Central memory CD8-positive, alpha-beta T cell (primary cell): ENCODE measurements around the gene AIF1L.
"Not testable (repeated sequence)": the region's sequence is repeated elsewhere in the genome, so short reads cannot be mapped to it uniquely, and the experiment has no call there.

Source experiments
- ATAC-seq: fragments of 150-1000 bp; cut with Tn5 transposase; replicated peaks from 2 replicates; pipeline ENCODE4 v1.10.0; 2022; ENCODE audit warnings: mild to moderate bottlenecking, moderate FRiP score, moderate number of reproducible peaks; ENCODE audit not compliant: poor library complexity, severe bottlenecking; ENCODE audit errors: extremely low read depth
- DNase-seq, 2 donors: peaks; one replicate each; pipeline ENCODE4 v3.0.0; 2021; ENCODE audit warnings: low spot score in 2 of 2
- H3K27ac Mint-ChIP-seq: one replicate; pipeline ENCODE4 v1.8.0; 2022; ENCODE audit warnings: low read depth, mild to moderate bottlenecking, moderate library complexity, mixed read lengths
- H3K27me3 Mint-ChIP-seq: one replicate; pipeline ENCODE4 v1.8.0; 2022; ENCODE audit warnings: mixed read lengths
- H3K36me3 Mint-ChIP-seq: one replicate; pipeline ENCODE4 v1.8.0; 2022; ENCODE audit warnings: mild to moderate bottlenecking, moderate library complexity, mixed read lengths; ENCODE audit not compliant: insufficient read depth
- H3K4me1 Mint-ChIP-seq: one replicate; pipeline ENCODE4 v1.8.0; 2022; ENCODE audit warnings: mixed read lengths
- H3K4me3 Mint-ChIP-seq: one replicate; pipeline ENCODE4 v1.8.0; 2022; ENCODE audit warnings: mild to moderate bottlenecking, moderate library complexity, mixed read lengths
- H3K9me3 Mint-ChIP-seq: one replicate; pipeline ENCODE4 v1.8.0; 2022; ENCODE audit warnings: mixed read lengths

The AIF1L gene

DNA sequence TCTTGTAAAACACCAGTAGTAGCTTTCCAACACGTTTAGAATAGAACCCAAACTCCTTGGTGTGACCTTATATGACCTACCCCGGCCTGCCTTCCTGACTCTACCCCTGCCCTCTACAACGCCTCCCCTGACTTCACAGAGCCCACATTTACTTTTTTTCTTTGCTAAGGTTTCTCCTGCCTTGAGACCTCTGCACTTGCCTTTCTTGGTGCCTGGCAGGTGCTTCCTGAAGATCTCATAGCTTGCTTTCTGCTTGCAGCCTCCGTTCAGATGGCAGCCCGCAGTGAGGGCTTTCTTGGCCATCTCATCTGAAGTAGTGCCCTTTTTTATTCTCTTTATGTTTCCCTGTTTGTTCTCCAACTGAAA, 53.3 kb downstream of the AIF1L start:
- Mint-ChIP-seq H3K9me3 (no peaks in the 10 kb centered on the region), H3K27ac (peak overlapping the region; percentile 30), H3K4me1 (peaks cover 14% of the 10 kb centered on the region), H3K4me3 (no peak overlapping the region), H3K36me3 (peaks cover 83% of the 10 kb centered on the region), H3K27me3 (no peaks in the 10 kb centered on the region)
- ATAC-seq = no peak
- DNase-seq = no peak

DNA sequence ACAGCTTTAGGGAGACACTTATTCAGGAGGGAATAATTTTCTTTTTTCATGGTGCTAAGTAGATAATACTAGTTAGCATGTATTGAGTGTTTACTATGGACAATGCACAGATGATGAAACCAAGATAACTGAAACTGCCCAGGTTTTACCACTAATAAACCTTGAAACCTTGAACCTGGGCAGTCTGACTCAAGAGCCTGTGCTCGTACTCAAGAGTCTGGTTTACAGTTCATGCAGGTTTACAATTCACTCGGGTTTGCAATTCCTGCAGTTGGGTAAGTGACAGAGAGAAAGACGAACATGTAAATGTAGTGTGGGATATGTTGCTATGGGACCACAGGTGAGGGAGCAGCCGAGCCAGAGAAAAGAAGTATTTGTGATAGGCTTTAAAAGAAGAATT, 57.3 kb downstream of the AIF1L start:
- ATAC-seq = no peak
- H3K36me3 Mint-ChIP-seq = peaks cover 80% of the 10 kb centered on the region
- H3K27me3 Mint-ChIP-seq = no peaks in the 10 kb centered on the region
- DNase-seq = no peak
- H3K4me3 Mint-ChIP-seq = no peak overlapping the region
- no peaks in the 10 kb centered on the region for H3K9me3 Mint-ChIP-seq
- H3K27ac Mint-ChIP-seq = no peak overlapping the region
- peaks cover 25% of the 10 kb centered on the region for H3K4me1 Mint-ChIP-seq

DNA sequence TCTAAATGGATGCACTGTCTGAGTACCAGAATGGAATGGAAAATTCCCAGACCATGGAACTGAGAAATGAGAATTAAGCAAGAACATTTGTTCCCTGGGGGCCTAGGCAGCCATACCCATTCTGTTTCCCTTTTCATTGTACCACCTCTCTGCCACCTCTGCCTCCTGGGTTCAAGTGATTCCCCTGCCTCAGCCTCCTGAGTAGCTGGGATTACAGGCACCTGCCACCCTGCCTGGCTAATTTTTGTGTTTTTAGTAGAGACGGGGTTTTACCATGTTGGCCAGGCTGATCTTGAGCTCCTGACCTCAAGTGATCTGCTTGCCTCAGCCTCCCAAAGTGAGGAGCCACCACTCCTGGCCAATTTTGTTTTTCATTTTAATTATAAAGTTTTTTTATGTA, 62.3 kb downstream of the AIF1L start:
- Mint-ChIP-seq H3K36me3 (peaks cover 63% of the 10 kb centered on the region), H3K4me1 (peaks cover 16% of the 10 kb centered on the region)
- H3K27me3 Mint-ChIP-seq, H3K4me3 Mint-ChIP-seq, H3K9me3 Mint-ChIP-seq, ATAC-seq, H3K27ac Mint-ChIP-seq, DNase-seq: not testable (repeated sequence)

DNA sequence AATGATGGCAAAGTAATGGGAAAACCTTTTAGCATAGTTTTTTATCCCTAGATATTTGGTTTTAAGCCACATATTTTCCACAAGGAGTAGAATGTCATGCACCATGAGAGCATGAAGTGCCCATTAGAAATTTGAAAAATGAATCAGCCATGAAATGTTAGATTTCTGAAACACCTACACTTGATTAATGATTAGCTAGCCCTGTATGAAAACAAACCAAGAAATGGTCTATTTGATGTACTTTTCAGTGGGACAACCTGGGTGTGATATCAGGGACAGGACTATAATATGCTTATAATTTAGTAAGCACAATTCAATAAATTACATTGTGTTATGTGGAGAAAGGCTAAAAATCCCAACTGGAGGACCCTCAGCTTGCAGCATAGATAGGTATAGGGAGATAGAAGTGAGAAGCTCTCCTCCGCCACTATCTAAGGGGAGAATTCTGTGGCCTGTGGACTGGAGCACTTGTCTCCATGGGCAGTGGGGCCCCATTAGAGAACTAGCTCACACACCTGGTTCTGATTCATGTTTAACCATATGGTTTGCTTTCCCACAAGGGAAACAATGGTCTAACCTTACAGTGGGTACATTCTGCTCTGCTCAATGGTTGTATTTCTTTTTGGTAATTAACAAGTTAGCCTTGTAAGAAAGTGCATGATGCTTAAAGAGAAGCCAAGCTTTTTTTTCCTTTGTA, 64.2 kb downstream of the AIF1L start:
- DNase-seq (no peak), ATAC-seq (no peak)
- Mint-ChIP-seq H3K9me3 (no peaks in the 10 kb centered on the region), H3K4me3 (no peak overlapping the region), H3K27ac (no peak overlapping the region), H3K27me3 (no peaks in the 10 kb centered on the region), H3K36me3 (peaks cover 58% of the 10 kb centered on the region), H3K4me1 (peaks cover 3% of the 10 kb centered on the region)

DNA sequence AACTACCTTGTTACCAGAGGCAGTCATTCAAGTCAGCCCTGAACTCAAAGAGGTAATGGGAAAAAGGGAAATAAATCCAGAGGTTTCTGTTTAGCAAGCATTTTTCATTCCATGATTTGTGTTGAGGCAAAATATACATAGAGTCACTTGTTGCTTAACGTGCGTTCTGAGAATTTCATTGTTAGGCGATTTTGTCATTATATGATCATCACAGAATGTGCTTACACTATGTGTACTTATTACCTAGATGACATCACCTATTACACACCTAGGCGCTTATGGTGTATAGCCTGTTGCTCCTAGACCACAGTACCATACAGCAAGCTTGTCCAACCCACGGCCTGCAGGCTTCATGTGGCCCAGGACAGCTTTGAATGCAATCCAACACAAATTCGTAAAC, 65.3 kb downstream of the AIF1L start:
- H3K36me3 Mint-ChIP-seq = peaks cover 53% of the 10 kb centered on the region
- H3K27me3 Mint-ChIP-seq = no peaks in the 10 kb centered on the region
- ATAC-seq (no peak), DNase-seq (no peak)
- H3K27ac Mint-ChIP-seq = no peak overlapping the region
- peaks cover 6% of the 10 kb centered on the region for H3K4me1 Mint-ChIP-seq
- no peak overlapping the region for H3K4me3 Mint-ChIP-seq
- no peaks in the 10 kb centered on the region for H3K9me3 Mint-ChIP-seq

DNA sequence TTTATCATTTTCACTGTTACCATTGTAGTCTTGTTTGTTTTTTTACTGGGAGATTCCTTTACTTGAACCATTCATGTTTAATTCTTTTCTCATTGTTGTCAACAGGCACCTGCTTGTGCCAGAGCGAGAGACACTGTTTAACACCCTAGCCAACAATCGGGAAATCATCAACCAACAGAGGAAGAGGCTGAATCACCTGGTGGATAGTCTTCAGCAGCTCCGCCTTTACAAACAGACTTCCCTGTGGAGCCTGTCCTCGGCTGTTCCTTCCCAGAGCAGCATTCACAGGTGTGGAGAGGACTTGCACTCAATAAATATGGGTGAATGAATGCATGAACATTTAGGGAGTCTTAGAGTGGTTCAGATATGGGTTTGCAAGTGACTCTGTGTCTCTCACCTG, 66.6 kb downstream of the AIF1L start:
- H3K36me3 Mint-ChIP-seq = peaks cover 50% of the 10 kb centered on the region
- H3K27me3 Mint-ChIP-seq = no peaks in the 10 kb centered on the region
- H3K4me1 Mint-ChIP-seq = peaks cover 18% of the 10 kb centered on the region
- peak overlapping the region; percentile 5 for H3K27ac Mint-ChIP-seq
- H3K4me3 Mint-ChIP-seq = no peak overlapping the region
- ATAC-seq (no peak), DNase-seq (no peak)
- H3K9me3 Mint-ChIP-seq = no peaks in the 10 kb centered on the region

DNA sequence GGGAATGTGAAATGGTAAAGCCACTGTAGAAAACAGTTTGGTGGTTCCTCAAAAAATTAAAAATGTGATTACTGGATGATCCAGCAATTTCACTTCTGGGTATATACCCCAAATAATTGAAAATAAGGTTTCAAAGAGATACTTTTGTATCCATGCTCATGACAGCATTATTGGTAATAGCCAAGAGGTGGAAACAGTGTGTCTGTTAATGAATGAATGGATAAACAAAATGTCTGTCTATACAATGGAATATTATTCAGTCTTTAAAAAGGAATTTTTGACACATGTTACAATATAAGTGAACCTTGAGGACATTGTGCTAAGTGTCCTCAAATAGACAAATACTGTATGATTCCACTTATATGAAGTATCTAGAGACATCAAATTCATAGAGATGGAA, 69.2 kb downstream of the AIF1L start:
- DNase-seq (no peak), ATAC-seq (no peak)
- Mint-ChIP-seq H3K9me3 (no peaks in the 10 kb centered on the region), H3K27ac (no peak overlapping the region), H3K36me3 (peaks cover 40% of the 10 kb centered on the region), H3K27me3 (no peaks in the 10 kb centered on the region), H3K4me1 (peaks cover 26% of the 10 kb centered on the region), H3K4me3 (no peak overlapping the region)

DNA sequence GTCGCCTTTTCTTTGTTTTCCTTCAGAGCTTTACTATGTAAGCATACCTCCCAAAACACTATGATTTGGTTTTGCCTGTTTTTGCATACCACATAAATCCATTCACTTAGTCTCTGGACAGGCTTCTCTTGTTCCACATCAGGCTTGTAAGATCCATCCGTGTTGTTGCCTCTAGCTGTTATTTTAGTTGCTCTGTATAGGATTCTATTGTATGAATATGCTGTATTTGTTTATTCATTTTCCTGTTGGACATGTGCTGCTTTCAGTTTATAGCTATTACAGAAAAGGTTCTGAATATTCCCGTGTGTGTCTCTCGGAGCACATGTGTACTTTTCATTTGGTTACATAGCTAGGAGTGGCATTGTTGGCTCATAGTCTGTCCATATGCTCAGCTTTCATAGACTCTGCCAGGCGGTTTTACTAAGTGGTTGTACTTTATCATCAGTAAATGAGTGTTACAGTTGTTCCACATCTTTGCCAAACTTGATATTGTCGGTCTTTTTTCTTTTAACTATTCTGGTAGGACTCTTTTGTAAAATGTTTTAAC, 70.9 kb downstream of the AIF1L start:
- DNase-seq (no peak), ATAC-seq (no peak)
- no peak overlapping the region for H3K4me3 Mint-ChIP-seq
- peak overlapping the region; percentile 59 for H3K27ac Mint-ChIP-seq
- no peaks in the 10 kb centered on the region for H3K9me3 Mint-ChIP-seq
- peaks cover 42% of the 10 kb centered on the region for H3K36me3 Mint-ChIP-seq
- peaks cover 26% of the 10 kb centered on the region for H3K4me1 Mint-ChIP-seq
- H3K27me3 Mint-ChIP-seq = no peaks in the 10 kb centered on the region

DNA sequence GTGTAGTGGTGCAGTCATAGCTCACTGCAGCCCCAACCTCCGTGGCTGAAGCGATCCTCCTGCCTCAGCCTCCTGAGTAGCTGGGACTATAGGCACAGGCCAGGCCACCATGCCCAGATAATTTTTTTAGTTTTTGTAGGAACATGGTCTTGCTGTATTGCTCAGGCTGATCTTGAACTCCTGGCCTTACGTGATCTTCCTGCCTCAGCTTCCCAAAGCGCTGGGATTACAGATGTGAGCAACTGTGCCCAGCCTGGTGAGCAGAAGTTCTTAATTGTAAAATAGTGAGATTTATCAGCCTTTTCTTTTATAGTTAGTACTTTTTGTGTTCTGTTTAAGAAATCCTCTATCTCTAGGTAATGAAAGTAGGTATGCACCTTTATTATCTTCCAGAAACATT, 71.6 kb downstream of the AIF1L start:
- H3K36me3 Mint-ChIP-seq = peaks cover 42% of the 10 kb centered on the region
- no peak overlapping the region for H3K4me3 Mint-ChIP-seq
- no peak overlapping the region for H3K27ac Mint-ChIP-seq
- H3K4me1 Mint-ChIP-seq = peaks cover 26% of the 10 kb centered on the region
- no peak for ATAC-seq
- no peaks in the 10 kb centered on the region for H3K27me3 Mint-ChIP-seq
- H3K9me3 Mint-ChIP-seq = no peaks in the 10 kb centered on the region
- DNase-seq = no peak

DNA sequence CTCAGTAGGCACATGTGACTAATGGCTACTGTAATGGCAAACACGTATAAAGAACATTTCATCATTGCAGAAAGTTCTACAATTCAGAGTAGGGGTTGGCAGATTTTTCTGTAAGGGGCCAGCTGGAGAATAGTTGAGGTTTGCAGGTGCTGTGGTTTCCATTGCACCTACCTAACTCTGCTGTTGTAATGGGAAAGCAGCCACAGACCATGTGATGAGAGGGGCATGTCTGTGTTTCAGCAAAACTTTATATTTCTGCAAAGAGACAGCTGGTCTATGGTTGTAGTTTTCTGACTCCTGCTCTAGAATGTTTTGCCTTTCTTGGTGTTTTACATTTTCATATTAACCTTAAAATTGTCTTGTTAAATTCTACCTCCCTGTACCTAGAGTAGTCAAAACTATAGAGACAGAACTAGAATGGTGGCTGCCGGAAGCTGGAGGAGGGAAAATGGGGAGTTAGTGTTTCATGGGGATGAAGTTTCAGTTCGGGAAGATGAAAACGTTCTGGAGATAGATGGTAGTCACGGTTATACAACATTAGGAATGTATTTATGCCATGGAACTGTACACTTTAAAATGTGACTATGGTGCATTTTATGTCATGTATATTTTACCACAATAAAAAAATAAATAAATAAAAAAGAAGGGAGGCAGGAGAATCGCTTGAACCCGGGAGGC, 73.4 kb downstream of the AIF1L start:
- DNase-seq (no peak), ATAC-seq (no peak)
- no peaks in the 10 kb centered on the region for H3K9me3 Mint-ChIP-seq
- peaks cover 38% of the 10 kb centered on the region for H3K36me3 Mint-ChIP-seq
- H3K27me3 Mint-ChIP-seq = no peaks in the 10 kb centered on the region
- H3K4me3 Mint-ChIP-seq = no peak overlapping the region
- peak overlapping the region; percentile 72 for H3K27ac Mint-ChIP-seq
- peaks cover 26% of the 10 kb centered on the region for H3K4me1 Mint-ChIP-seq
